ENCODE results near the gene ATAD3C. TPM values are rescaled to one million over a fixed set of nuclear protein-coding genes. Genes with fewer than 3 reads are reported as not detected.
A peak's percentile ranks its signal among the peaks of the same experiment; 100 is the strongest.
"Not testable (repeated sequence)": the region's sequence is repeated elsewhere in the genome, so short reads cannot be mapped to it uniquely, and the experiment has no call there.

The ATAD3C gene
- total RNA-seq, 4 donors from 2014 or later: under 0.01 to 1.00 (median 0.28) TPM

DNA sequence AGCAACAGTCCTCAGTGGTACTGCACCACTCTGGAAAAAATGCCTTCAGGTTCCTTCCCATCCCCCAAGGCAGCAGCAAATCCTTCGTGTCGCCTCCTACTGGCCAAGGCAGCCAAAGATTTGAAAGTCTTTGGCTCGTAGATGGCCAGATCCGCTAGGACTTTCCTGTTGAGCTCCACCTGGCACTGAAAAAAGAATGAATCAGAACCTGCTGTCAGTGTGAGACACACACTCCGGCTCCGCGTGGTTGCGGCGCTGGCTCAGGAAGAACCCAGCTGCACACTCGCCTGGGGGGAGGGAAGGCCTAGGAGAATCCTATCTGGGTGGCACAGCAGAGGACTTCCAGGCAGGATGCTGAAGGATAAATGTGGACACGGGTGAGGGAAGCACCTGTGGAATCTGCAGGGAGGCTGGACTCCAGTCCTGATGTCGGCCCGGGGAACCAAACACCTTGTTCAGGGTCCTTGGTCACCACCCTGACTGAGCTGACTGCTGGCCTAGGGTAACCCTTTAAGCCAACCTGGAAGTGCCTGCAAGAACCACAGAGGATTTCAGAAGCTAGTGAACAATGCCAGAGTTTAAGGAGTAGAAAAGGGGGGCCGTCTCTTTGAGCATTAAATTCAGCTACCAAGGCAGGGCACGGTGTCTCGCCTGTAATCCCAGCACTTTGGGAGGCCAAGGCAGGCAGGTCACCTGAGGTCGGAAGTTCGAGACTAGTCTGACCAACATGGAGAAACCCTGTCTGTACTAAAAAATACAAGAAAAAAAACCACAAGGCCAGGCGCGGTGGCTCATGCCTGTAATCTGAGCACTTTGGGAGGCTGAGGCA lies 47.2 kb upstream of the ATAD3C start:
- Histone ChIP-seq H3K27me3 (no peaks in the 10 kb centered on the region), H3K4me1 (peaks cover 34 to 77% (median 35%) of the 10 kb centered on the region in 3 donors), H3K36me3 (peaks cover 5 to 73% (median 27%) of the 10 kb centered on the region in 3 donors), H3K4me3 (no peak overlapping the region), H3K9me3 (no peaks in the 10 kb centered on the region), H3K27ac (peak overlapping the region in 2 of 4 donors; percentile 16 to 38)
- WGBS, 2 donors: 51 to 56% methylated on average over 13 of the region's 20 CpGs
- intact Hi-C loops (cut with DNase I): no loop called here
- TF ChIP-seq POLR2A (IDR thresholded peaks at IDR 0.05): no peak
- TF ChIP-seq, protein P1, sequence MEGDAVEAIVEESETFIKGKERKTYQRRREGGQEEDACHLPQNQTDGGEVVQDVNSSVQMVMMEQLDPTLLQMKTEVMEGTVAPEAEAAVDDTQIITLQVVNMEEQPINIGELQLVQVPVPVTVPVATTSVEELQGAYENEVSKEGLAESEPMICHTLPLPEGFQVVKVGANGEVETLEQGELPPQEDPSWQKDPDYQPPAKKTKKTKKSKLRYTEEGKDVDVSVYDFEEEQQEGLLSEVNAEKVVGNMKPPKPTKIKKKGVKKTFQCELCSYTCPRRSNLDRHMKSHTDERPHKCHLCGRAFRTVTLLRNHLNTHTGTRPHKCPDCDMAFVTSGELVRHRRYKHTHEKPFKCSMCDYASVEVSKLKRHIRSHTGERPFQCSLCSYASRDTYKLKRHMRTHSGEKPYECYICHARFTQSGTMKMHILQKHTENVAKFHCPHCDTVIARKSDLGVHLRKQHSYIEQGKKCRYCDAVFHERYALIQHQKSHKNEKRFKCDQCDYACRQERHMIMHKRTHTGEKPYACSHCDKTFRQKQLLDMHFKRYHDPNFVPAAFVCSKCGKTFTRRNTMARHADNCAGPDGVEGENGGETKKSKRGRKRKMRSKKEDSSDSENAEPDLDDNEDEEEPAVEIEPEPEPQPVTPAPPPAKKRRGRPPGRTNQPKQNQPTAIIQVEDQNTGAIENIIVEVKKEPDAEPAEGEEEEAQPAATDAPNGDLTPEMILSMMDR (IDR thresholded peaks at IDR 0.05): peak; percentile 18 to 75 (median 30)
- DNase-seq: no peak

DNA sequence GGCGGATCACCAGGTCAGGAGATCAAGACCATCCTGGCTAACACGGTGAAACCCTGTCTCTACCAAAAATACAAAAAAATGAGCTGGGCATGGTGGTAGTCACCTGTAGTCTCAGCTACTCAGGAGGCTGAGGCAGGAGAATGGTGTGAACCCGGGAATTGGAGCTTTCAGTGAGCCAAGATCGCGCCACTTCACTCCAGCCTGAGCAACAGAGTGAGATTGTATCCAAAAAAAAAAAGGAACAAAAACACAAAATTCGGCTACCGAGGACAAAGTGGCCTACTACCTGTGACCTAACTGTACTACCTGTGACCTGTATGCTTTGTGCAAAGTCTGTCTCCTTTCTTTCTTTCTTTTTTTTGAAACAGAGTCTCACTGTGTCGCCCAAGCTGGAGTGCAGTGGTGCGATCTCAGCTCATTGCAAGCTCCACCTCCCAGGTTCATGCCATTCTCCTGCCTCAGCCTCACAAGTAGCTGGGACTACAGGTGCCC lies 46.5 kb upstream of the ATAD3C start:
- Histone ChIP-seq H3K4me1 (peaks cover 29 to 75% (median 34%) of the 10 kb centered on the region in 3 donors), H3K36me3 (peaks cover 5 to 66% (median 24%) of the 10 kb centered on the region in 3 donors), H3K27ac (peak overlapping the region in 1 of 4 donors; percentile 38)
- H3K27me3 ChIP-seq; H3K4me3 ChIP-seq; H3K9me3 ChIP-seq; intact Hi-C loops (cut with DNase I); DNase-seq: not testable (repeated sequence)
- 81 to 82% methylated on average over 9 of the region's 9 CpGs for WGBS, 2 donors

GRCh38 chr1:1403653-1404052 lies 45.8 kb upstream of the ATAD3C start:
- intact Hi-C loops (cut with DNase I): no loop called here
- Histone ChIP-seq H3K27ac (no peak overlapping the region), H3K9me3 (no peaks in the 10 kb centered on the region), H3K4me1 (peaks cover 32 to 76% (median 36%) of the 10 kb centered on the region in 3 donors), H3K36me3 (peaks cover 5 to 64% (median 24%) of the 10 kb centered on the region in 3 donors), H3K4me3 (no peak overlapping the region), H3K27me3 (no peaks in the 10 kb centered on the region)
- WGBS, 2 donors: 74 to 80% methylated on average over 7 of the region's 7 CpGs
- no peak for DNase-seq
- TF ChIP-seq, protein P1 (IDR thresholded peaks at IDR 0.05): no peak
- no peak for TF ChIP-seq POLR2A (IDR thresholded peaks at IDR 0.05)

DNA sequence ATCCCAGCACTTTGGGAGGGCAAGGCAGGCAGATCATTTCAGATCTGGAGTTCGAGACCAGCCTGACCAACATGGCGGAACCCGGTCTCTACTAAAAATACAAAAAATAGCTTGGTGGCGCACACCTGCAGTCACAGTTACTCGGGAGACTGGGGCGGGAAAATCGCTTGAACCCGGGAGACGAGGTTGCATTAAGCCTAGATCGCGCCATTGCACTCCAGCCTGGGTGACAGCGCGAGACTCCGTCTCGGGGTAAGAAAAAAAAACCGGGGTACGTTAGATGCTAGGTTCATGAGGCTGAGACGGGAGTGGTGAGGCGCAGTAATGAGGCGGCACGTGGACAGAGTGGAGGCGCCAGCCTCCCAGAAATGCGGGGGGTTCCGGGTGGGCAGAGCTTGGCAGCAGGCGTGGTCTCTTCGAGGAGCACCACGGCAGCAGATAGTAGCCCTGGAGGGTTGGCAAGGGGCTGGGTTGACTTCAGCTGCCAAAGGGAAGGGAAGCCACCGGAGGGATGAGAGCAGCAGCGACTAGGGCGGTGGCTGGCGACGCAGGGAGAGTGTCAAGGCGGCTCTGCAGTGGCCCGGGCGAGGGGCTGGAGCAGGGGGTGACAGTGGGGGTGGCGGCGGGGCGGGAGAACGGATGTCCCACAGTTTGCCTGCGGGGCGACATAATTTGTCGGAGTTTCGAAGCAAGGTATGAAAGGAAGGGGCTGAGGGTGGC lies 43.2 kb upstream of the ATAD3C start:
- Histone ChIP-seq H3K36me3 (peaks cover 5 to 62% (median 24%) of the 10 kb centered on the region in 3 donors), H3K4me3 (peak overlapping the region; percentile 77 to 93 (median 84)), H3K27me3 (no peaks in the 10 kb centered on the region), H3K4me1 (peaks cover 22 to 79% (median 30%) of the 10 kb centered on the region in 3 donors), H3K9me3 (no peaks in the 10 kb centered on the region), H3K27ac (peak overlapping the region; percentile 85 to 94 (median 90))
- intact Hi-C loops (cut with DNase I): no loop called here
- 34 to 51% methylated on average over 28 to 43 of the region's 43 CpGs for WGBS, 2 donors
- no peak for TF ChIP-seq POLR2A (IDR thresholded peaks at IDR 0.05)
- TF ChIP-seq, protein P1 (IDR thresholded peaks at IDR 0.05): no peak
- no peak for DNase-seq

DNA sequence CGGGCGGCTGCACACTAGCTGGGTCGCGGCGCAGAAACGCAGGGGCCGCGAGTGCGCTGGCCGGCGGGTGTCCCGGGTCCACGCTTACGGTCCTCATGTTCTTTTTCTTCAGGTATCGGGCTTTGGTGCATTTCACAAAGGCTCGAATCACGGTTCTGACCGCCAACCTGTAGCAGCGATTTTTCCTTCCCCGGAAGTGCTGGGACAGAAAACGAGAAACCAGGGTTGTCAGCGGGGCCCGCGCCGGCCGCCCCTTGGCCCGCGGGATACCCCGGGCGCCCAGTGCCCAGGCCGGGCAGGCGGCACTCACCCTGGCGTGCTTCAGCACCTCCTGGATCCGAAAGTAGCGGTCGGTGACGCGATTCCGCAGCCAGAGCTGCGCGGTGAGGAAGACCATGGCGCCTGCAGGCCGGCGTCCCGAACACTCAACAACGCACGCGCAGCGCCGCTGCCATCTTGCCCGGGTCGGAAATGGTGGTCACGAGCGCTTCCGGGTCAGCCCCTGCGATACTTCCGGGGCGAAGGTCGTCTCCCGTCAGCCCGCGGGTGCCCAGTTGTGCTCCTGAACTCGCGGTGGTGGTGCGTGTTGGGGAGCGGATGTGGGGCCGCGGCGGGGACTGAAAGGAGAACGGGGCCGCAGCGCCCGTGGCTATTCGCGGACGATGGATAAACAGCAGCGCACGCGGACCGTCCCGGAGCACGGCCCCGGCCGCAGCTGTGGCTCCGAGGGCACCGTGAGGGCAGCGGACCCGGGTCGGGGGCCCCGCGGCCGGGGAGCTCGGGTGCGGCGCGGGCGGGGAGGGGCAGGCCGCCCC lies 42.5 kb upstream of the ATAD3C start, which contains the start of gene MRPL20:
MRPL20 (minus strand) TSS at position 473 of the 815 bp plus-strand sequence; CDS start at position 397, 76 bp downstream.
- Histone ChIP-seq H3K9me3 (no peaks in the 10 kb centered on the region), H3K27me3 (no peaks in the 10 kb centered on the region), H3K36me3 (peaks cover 5 to 55% (median 24%) of the 10 kb centered on the region in 3 donors), H3K27ac (peak within 1 kb of the TSS; percentile 85 to 94 (median 90)), H3K4me3 (peak within 1 kb of the TSS; percentile 77 to 93 (median 84)), H3K4me1 (peaks cover 20 to 72% (median 30%) of the 10 kb centered on the region in 3 donors)
- intact Hi-C loops (cut with DNase I): no loop called here
- 0% methylated on average over 15 of the region's 98 CpGs; no CpG with 5 or more reads in 1 of the 2 donors for WGBS, 2 donors
- peak; percentile 71 for DNase-seq
- TF ChIP-seq POLR2A (IDR thresholded peaks at IDR 0.05): peak in 3 of 4 donors; percentile 9 to 76 (median 65)
- TF ChIP-seq, protein P1 (IDR thresholded peaks at IDR 0.05): peak in 1 of 6 experiments; percentile 34

Measured in esophagus squamous epithelium (tissue), 5 donors.